HK-2 (cell line): ENCODE measurements around the gene KIF3B.
"Not testable (repeated sequence)": the region's sequence is repeated elsewhere in the genome, so short reads cannot be mapped to it uniquely, and the experiment has no call there.

Source experiments
- DNase-seq: peaks from one replicate; pipeline ENCODE4 v3.0.0-alpha.2; 2018; ENCODE audit not compliant: unreplicated experiment

Gene KIF3B

GRCh38 chr20:32248043-32248442 is 29.4 kb upstream of the KIF3B start:
- no peak for DNase-seq

GRCh38 chr20:32249030-32249738 is 28.3 kb upstream of the KIF3B start:
- DNase-seq = no peak

- DNase-seq = no peak
Measured at GRCh38 chr20:32251470-32251869, 26.0 kb upstream of the KIF3B start.

- no peak for DNase-seq
Measured at GRCh38 chr20:32252189-32252588, 25.3 kb upstream of the KIF3B start.

GRCh38 chr20:32260973-32261372 is 16.5 kb upstream of the KIF3B start:
- not testable (repeated sequence) for DNase-seq

GRCh38 chr20:32261644-32262043 is 15.8 kb upstream of the KIF3B start:
- DNase-seq = no peak

GRCh38 chr20:32263398-32263954 is 14.0 kb upstream of the KIF3B start:
- no peak for DNase-seq

GRCh38 chr20:32271620-32272019 is 5.8 kb upstream of the KIF3B start:
- no peak for DNase-seq

GRCh38 chr20:32274359-32274758 is 3.1 kb upstream of the KIF3B start:
- no peak for DNase-seq

GRCh38 chr20:32275163-32275562 is 2.3 kb upstream of the KIF3B start:
- not testable (repeated sequence) for DNase-seq

GRCh38 chr20:32278199-32278643 is 770 bp downstream of the KIF3B start:
- no peak for DNase-seq

- DNase-seq = no peak
Measured at GRCh38 chr20:32281711-32282110, 4.3 kb downstream of the KIF3B start.

GRCh38 chr20:32282461-32282860 is 5.0 kb downstream of the KIF3B start:
- DNase-seq = no peak

- no peak for DNase-seq
Measured at GRCh38 chr20:32285082-32285620, 7.7 kb downstream of the KIF3B start.

GRCh38 chr20:32285621-32286371 is 8.3 kb downstream of the KIF3B start:
- DNase-seq = no peak

GRCh38 chr20:32287231-32287638 is 9.8 kb downstream of the KIF3B start:
- DNase-seq = no peak

- no peak for DNase-seq
Measured at GRCh38 chr20:32288225-32288849, 10.9 kb downstream of the KIF3B start.

- not testable (repeated sequence) for DNase-seq
Measured at GRCh38 chr20:32289299-32289660, 11.8 kb downstream of the KIF3B start.

GRCh38 chr20:32289661-32290431 is 12.4 kb downstream of the KIF3B start:
- no peak for DNase-seq

GRCh38 chr20:32291166-32291565 is 13.7 kb downstream of the KIF3B start:
- DNase-seq = no peak

GRCh38 chr20:32292548-32292947 is 15.1 kb downstream of the KIF3B start:
- no peak for DNase-seq
